OCI-LY3 (cell line): ENCODE measurements around the gene ACE.
"Not testable (repeated sequence)": the region's sequence is repeated elsewhere in the genome, so short reads cannot be mapped to it uniquely, and the experiment has no call there.

Source experiments
- CTCF ChIP-seq: fragments of 200-600, 300-600 bp; sonication (generic); IDR thresholded peaks from 2 replicates; pipeline ENCODE4 v1.5.1; 2014; ENCODE audit warnings: antibody characterized with exemption, low read length, low read depth
- EZH2phosphoT487 ChIP-seq: fragments of 200-600 bp; shearing (Covaris generic); IDR thresholded peaks from 2 replicates; pipeline ENCODE4 v1.6.1; 2018; ENCODE audit warnings: antibody characterized with exemption, mixed run types, low read depth

DNA sequence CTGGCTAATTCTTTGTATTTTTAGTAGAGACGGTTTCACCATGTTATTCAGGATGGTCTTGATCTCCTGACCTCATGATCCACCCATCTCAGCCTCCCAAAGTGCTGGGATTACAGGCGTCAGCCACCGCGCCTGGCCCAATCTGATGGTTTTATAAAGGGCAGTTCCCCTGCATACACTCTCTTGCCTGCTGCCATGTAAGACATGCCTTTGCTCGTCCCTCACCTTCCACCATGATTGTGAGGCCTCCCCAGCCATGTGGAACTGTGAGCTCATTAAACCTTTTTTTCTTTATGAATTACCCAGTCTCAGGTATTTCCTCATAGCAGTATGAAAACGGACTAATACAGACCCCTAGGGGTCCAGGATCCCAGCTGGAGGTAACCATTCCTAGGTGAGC lies 8.8 kb upstream of the ACE start:
- TF ChIP-seq CTCF, EZH2phosphoT487: not testable (repeated sequence)
